Activated naive CD4-positive, alpha-beta T cell treated with Interleukin-2 at 50 U/mL for 16 hours (primary cell): ENCODE data around the gene MTIF3.

Source experiments
- DNase-seq: peaks from one replicate; pipeline ENCODE4 v3.0.0-alpha.2; 2020

The MTIF3 gene, protein sequence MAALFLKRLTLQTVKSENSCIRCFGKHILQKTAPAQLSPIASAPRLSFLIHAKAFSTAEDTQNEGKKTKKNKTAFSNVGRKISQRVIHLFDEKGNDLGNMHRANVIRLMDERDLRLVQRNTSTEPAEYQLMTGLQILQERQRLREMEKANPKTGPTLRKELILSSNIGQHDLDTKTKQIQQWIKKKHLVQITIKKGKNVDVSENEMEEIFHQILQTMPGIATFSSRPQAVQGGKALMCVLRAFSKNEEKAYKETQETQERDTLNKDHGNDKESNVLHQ

DNA sequence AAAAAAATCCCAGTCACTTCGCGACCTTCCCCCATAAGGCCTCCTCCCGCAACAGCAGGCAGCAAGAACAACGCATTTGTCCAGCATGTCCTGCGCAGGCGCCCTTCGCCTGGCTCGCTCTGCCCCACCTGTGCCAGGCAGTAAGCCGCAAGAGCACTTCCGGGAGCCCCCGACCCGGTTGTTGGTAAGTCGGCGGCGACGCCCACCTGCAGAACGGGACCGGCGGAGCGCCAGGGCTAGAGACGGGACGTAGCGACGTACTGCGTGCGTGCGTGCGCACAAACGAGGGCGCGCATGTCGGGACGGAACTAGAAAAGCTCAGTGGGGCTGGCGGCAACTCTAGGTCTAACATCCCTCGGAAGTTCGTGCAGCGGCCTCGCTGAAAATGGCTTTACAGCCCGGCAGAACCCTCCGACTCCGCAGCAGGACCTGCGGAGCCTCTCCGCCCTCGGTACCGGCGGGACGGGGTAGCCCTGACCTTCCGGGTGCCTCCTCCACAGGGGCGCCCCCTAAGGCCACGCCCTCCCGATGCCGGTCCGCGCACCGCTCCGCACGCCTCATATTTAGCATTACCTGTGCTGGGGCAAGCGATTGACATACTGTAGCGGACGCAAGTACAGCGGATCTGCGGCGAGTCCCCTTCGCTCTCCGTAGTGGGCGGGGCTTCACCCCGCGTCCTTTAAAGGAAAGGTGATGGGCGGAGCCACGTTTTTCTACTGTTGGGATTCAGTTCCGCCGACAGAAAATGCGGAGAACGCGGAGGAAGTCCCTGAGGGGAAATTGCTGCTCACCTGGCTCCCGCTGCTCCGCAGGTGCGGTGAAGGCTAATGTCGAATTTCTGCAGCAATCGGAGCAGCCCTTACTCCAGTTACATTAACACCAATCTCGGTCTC lies at the start of gene MTIF3:
Gene MTIF3 (minus strand): TSS at position 629 of the 893 bp plus-strand sequence. CDS start 10,116 bp downstream, outside the sequence.
- peak; percentile 96 for DNase-seq

DNA sequence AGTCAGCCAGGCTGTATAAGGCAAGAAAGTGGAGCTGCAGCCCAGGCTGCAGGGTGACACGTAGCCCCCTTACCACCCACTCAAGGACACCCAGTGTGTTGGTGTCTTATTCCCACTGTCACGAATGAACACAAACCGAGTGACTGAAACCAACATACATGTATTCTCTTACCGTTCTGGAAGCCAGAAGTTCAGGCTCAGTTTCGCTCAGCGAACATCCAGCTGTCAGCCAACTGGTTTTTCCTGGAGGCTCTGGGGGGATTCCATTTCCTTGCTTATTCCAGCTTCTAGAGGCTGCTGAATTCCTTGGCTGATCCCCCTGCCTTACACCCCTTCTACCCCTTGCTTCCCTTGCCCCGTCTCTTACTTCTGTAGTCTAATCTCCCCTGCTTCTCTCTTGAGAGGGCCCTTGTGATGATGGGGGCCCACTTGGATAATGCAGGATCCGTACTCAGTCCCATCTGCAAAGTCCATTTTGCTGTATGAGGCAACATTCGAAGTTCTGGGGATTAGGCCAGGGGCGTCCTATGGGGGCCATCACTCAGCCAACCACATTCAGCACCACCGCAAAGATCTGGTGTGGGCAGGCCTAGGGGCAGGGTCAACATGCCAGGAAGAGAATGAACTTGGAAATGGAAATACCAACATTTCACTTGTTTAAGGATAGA lies 47.3 kb upstream of the MTIF3 start:
- no peak for DNase-seq

DNA sequence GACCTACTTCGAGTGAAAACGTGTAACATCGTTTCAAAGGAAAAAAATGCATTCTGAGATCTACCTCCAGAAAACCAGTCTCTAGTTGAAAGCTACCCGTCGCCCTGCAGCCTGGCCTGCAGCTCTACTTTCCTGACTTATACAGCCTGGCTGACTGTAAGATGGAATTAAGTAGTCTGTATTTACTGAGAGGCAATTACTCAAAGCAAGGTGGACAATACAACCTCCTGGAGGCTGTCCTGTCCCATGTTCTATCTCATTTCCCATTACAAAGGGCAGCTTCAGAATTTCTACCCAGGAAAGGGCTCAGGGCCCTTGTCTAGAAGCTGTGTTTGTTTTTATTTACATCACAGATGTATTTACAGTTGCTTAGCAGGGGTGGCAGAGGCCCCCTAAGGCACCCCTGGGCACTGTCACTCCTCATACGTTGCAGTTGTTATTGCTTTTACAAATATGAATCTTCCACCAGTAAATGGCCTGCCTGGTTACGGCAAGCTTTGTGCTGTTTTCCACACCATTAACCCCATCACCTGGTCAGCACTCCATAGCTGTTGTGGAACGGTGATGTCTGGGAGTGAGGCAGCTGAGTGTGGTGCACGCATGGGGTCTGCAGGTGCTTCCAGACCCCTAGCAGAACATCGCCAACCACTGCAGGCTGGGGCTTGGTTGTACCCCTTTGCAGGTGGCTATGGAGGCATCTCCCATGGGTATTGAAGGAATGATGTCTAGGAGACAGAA lies 46.3 kb upstream of the MTIF3 start:
- no peak for DNase-seq

DNA sequence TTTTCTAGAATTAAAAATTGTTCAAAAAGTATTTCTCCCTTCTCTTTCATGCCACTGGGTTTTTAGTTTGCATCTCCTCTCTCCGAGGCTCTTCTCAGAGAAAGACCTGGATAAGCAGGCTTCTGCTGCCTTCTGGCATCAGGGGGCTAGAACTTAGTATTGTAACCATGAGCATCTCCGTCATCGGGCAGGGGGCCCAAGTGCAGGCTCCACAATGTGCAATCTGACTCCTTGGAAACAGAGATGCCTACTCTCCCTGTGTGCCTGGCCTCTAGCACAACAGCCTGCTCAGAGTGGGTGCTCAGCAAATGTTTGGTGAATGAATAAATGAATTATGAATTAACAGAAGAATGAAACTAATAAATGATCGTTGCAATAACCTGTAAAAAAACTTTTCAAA lies 45.6 kb upstream of the MTIF3 start:
- no peak for DNase-seq

DNA sequence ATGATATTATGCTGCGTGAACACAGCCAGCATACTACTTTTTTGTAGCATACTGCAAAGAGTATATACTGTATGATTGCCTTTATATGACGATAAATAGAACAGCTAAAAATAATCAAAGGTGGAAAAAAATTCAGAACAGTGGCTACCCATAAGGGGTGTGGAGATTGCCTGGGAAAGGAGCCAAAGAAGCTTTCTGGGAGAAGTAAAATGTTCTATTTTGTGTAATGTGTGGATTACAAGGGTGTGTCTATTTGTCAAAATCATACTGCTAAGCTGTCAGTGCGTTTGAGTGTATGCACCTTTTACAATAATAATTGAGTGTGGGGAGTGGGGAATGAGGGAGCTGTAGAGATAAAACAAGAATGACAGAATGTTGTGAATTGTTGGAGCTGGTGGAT lies 45.2 kb upstream of the MTIF3 start:
- DNase-seq, result no peak

DNA sequence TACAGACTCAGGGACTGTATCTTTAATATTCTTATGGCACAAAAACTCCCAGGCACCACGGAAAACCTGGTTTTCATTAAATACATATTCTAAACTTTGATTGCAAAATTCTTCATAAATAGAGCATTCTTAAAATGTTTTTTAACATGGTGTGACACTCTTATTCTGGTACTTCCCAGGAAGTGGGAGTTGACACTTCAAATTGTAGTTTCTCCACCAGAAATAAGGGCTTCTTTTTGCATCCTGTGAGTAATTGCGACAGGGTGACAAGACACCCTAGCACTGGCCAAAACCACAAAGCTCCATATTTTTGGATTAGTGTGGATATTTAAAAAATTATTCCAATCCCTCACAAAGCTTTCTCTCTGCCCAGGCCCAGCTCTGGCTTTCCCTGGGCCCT lies 43.6 kb upstream of the MTIF3 start:
- no peak for DNase-seq

DNA sequence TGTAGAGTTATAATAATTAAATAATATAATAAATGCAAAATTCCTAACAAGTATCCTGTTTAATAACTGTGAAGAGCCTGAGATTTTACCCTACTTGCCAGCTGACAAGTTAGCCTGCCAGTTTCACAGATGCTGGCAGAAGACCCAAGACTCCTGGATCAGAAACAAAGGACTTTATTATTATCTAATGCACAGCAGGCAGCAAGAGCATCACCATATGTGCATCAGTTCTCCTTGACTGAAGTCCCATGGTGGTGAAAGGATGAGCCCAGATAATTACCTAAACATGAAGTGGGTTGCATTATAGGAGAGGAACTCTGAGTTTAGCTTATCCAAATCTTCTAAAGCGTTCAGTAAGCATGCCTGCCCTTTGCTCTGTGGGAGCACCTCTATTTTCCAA lies 39.1 kb upstream of the MTIF3 start:
- DNase-seq, result no peak

DNA sequence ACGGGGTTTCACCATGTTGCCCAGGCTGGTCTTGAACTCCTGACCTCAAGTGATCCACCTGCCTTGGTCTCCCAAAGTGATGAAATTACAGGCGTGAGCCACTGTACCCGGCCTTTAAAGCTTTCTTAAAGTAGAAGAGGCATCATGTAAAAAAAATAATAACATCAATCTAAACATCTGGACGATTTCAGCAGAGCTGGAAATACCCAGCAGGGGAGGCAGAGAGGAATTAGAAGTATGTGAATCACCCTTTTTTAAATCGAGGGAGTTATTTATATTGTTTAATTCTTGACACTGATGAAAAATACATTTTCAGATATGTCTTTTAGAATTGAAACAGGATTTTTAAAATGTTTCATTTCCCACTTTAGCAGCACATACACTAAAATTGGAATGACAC lies 37.4 kb upstream of the MTIF3 start:
- DNase-seq, result no peak

DNA sequence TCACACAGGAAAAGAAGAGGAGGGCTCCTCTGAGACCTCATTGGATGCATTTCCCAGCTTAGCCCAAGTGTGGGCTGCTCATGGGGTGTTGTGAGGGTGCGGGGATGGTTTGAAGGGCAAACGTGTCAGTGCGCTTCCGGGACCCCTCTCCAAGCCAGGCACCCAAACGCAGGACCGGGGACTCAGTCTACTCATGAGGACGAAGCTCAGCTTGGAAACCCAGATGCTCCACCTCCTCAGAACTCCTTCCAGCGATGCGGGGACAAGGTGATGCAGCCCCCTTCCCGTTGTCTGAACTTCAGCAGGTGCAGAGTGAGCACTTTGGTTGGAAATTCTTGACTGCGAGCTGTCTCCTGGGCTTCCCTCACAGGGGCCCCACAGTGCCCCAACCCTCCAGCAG lies 33.1 kb upstream of the MTIF3 start:
- DNase-seq, result no peak

DNA sequence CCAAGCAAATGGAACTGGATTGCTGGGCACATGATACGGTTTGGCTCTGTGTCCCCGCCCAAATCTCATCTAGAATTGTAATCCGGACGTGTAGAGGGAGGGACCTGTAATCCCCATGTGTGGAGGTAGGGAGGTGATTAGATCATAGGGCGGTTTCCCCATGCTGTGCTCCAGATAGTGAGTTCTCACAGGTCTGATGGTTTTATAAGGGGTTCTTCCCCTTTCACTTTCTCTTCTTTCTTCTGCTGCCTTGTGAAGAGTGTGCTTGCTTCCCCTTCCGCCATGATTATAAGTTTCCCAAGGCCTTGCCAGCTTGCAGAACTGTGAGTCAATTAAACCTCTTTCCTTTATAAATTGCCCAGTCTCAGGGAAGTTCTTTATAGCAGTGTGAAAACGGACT lies 32.6 kb upstream of the MTIF3 start:
- no peak for DNase-seq

DNA sequence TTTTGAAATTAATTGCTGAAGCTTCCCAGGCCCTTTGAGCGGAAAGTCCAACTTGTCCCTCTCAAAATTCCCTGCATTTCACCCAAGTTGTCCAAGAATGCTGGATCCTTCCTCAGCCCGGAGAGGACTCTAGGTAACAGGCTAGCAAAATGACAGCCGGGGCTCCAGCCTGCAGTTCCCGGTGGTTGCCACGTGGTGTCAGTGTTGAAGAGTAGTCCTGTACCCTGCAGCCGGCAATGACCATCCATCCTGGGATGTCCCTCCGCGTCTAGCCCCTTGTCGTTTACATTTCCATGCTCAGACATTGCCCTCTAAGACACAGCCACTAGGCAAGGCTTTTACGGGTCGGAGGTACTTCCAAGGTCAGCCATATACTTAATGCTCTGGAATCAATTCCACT lies 31.4 kb upstream of the MTIF3 start:
- peak; percentile 21 for DNase-seq

DNA sequence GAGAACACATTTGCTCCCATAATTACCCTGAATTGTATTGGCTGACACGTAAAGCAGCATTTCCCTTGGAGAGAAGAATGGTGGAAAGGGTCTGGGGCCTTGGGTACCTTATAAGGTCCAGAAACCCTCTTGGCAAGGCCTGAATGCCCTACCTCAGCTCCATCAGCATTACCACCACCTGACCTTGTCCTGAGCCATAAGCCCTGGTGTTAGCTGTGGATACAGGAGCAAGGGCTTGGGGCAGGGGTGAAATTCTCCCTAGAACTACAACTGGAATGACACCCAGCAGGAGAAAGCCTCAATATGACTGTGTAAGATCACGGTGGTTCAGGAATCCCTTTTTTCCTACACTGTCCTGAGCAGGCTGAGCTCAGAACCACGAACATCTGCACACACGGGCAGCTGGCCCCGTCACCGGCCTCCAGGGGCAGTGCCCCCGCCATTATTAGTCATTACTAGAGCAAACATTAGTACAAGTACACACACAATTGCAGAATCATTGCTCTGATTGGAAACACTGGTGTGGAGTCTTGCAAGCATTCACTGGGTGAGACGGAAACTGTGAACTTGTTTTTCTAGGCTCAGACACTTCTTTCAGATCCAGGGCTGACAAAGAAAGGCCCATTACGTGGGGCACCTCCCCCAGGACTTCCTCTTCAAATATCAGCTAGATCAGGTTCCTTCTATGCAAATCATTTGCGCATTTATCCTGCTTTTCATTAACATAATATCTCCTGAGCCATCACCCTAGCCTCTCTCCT lies 26.8 kb upstream of the MTIF3 start:
- DNase-seq, result peak; percentile 20

DNA sequence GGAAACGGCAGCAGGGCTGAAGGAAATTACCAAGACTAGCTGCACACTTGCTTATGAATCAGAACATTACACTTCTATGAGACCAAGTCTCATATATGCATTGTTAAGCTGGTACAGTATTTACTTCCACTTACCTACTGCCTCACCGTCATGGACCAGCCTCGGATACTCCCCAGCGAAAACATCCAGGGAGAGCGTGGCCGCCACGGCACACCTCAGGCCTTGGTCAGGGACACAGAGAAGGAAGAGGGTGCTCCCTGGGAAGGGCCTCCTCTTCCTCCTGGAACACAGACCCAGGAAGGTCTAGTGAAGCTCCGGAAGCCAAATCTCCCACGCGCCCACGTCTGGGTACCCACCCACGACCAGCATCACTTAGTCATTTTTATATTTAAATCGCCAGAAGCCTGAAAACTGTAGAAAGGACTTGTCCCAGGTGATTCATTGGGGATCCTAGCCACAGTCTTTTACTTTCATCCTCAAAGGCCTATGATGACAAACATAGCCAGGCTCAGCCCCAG lies 24.4 kb upstream of the MTIF3 start:
- DNase-seq, result no peak

DNA sequence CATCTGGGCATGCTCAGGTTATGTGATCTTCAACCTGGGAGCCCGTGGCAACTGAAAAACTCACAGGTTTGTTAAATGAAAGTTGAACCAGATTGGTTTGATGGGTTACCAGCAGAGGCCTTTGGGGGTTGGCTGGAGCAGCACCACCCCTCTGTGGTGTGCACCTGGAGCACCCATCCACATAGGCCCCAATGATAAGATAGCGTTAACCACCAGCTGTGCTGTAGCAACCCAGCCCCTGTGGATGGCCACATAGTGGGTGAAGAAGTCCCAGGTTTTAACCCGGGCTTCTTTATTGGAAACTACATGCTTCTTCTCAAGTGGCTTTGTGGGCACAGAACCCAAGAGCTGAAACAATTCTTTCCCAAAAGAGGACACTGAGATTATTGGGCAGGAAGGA lies 22.6 kb upstream of the MTIF3 start:
- DNase-seq, result no peak

DNA sequence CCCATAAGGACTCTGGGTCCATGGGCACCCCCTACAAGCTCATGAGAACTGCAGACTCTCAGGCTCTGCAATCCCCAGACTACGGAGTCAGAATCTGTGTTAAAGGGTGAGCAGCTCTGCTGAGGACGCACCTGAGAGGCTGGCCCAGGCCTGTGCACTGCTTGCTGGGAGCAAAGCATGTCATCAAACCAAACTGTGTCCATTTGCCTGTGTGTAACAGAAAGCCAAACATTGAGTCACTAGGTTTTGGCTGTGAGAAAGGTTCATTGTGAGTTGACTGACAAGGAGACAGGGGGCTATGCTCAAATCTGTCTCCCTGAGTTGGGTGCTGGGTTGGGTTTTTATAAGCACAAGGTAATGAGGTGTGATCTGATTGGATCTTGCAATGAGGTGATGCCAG lies 22.1 kb upstream of the MTIF3 start:
- DNase-seq, result no peak

DNA sequence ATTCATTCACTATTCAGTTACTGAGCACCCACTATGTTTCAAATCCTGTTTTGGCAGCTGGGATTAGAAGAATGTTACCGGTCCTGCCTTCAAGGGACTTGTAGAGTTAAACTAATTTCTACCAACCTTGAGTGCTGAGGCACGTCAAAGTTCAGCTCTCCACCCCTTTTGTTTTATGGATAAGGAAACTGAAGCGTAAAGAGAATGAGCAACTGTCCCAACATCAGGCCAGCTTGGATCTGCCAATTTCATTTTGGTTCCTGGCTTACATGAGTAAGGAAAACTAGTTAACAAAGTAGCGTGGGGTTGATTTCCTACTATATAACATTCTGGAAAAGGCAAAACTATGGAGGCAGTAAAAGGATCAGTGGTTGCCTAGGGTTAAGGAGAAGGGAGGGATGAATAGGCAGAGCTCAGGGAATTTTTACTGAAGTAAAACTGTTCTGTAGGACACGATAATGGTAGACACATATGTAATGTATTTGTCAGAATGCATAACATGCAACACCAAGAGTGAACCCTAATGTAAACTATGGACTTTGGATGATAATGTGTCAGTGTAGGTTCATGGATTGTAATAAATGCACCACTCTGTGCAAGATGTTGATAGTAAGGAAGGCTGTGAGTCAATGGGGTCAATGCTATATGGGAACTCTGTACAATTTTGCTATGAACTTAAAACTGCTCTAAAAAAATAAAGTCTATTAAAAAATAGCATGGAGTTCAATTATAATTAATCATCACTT lies 19.9 kb upstream of the MTIF3 start:
- DNase-seq, result no peak

DNA sequence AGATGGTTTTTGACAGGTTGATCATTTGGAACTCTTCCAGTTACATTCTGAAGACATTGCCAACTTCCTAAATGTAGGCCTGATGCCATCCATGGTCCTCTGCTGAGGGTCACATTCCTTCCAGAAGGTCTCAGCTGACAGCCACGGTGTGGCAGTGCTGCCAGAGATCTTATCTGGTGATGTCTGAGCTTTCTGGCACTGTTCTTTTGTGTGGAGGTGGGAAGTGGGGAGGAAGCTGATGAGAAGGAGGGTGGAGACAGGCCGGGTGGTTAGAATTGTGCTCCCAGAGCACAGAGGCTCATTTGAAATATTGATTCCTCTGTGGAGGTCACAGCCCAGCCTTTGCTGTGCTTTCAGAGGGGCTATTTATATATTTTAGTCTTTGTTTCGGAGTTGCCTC lies 16.1 kb upstream of the MTIF3 start:
- no peak for DNase-seq

DNA sequence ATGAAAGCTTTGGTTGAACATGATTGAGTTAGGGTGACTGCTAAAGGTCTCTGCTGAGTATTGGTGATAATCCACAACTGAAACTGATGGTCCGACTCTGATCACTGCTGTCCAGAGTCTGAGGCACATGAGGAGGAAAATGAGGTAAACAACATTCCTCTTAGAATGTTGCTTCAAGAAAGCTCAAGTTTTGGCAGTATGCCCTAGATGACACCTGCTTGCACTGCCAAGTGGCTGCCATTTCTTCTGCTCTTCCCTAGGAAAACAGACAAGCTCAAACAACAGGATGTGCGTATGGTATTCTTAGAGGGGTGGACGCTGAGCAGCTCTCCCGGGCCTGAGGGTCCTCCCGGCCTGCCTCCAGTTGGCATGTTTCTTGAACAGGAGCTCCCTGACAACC lies 15.2 kb upstream of the MTIF3 start:
- no peak for DNase-seq

DNA sequence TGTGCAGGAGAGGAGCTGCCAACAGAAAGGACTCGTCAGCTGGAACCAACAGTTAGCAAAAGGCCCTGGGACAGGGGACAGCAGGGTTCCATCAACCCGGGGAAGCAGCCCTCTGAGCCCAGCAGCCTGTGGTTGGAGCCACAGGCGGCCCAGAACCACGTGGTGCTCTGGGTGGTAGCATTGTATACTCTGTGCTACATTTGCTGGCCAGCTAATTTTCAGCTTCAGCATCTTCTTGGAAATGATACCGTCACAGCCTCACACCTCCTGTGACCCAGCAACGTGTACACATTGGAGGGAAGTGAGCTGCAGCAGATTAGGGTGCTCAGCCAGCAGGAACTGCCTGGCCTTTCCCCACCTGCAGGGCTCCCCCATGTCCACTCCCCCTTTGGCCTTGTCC lies 13.1 kb upstream of the MTIF3 start:
- no peak for DNase-seq

DNA sequence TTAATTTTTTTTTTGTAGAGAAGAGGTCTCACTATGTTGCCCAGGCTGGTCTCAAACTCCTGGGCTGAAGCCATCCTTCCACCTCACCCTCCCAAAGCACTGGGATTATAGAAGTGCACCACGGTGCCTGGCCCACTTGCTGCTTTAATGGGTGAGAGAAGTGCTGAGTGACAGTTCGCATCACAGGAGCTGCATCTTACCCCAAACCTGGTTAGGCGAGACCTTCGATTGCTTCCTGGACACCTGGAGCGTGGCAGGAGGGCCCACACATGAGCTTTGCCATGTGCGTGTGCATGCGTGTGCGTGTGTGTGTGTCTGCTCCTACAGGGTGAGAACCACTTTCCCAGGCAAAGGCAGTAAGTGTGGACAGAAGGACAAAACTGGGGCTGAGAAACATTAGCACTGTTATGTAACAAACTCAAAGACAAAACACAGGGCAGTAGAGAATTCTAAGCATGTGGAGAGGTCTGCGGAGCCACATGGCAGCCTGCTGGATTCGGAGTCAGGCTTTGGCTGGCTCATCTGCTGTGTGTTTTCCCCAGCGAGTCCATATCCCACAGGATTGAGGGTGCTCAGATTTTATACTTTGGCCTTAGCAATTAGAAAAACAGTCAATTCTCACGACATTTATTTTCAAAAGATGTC lies 11.7 kb upstream of the MTIF3 start:
- no peak for DNase-seq

DNA sequence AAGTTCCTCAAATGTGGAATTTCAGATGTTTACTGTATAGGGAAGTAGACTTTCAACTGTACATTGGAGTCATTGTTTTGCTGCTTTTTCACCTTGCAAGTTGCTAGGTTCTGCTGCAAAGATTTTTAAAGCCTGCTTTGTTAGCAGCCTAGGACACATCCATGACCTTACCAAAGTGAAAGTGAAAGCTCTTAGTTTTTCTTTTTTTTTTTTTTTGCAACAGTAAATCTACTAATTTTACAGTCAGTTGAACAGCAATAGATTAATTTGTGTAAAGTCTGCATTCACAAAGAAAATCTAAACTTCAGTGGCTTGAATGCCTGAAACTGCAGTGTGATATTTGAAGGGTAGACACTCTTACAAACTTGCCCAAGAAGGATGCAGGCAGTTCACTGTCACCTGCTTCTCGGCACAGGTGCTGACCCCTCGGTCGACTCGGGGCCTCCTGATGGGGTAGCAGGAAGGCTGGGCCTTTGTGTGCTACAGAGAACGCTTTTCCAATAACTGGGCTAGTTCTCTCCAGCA lies 5.0 kb upstream of the MTIF3 start:
- DNase-seq, result peak; percentile 19
